GM12892 (cell line): Measurements from ENCODE around the gene SPATA2L. TPM values are rescaled to one million over a fixed set of nuclear protein-coding genes. Genes with fewer than 3 reads are reported as not detected.

Source experiments
- DNase-seq: peaks from one replicate; pipeline ENCODE4 v3.0.0; 2011; ENCODE audit not compliant: insufficient read length
- FAIRE-seq: peaks from 2 replicates; lab custom pipeline; 2011; peaks lifted over from hg19 to GRCh38; lab: Jason Lieb, UNC
- POLR2A ChIP-seq: IDR thresholded peaks from 2 replicates; pipeline ENCODE4 v1.6.1; 2011; ENCODE audit warnings: low read depth, low read length, control low read depth
- POLR2AphosphoS5 ChIP-seq: IDR thresholded peaks from 2 replicates; pipeline ENCODE4 v1.6.1; 2011; ENCODE audit warnings: low read depth, low read length, control low read depth
- TAF1 ChIP-seq: IDR thresholded peaks from 2 replicates; pipeline ENCODE4 v1.6.1; 2011; ENCODE audit warnings: low read depth, mild to moderate bottlenecking, control low read depth, low read length, borderline replicate concordance
- polyA plus RNA-seq: library from polyadenylated mRNA; unstranded; fragments of >200 nt; gene quantifications from one replicate; pipeline ENCODE4 v1.2.1, GENCODE V29; 2012; ENCODE audit warnings: missing spikeins, inconsistent platforms; ENCODE audit not compliant: missing spikeins

The SPATA2L gene, protein sequence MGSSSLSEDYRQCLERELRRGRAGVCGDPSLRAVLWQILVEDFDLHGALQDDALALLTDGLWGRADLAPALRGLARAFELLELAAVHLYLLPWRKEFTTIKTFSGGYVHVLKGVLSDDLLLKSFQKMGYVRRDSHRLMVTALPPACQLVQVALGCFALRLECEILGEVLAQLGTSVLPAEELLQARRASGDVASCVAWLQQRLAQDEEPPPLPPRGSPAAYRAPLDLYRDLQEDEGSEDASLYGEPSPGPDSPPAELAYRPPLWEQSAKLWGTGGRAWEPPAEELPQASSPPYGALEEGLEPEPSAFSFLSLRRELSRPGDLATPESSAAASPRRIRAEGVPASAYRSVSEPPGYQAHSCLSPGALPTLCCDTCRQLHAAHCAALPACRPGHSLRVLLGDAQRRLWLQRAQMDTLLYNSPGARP
- polyA plus RNA-seq = 1.1 TPM

GRCh38 chr16:89701425-89702406 is at the start of gene SPATA2L:
SPATA2L (minus strand) TSS chr16:89701705; CDS start chr16:89701232, 473 bp downstream.
- FAIRE-seq (peak; percentile 99), DNase-seq (peak; percentile 98)
- TF ChIP-seq POLR2A (peak; percentile 46; the same call in 1 of the 2 replicates), POLR2AphosphoS5 (no peak)

DNA sequence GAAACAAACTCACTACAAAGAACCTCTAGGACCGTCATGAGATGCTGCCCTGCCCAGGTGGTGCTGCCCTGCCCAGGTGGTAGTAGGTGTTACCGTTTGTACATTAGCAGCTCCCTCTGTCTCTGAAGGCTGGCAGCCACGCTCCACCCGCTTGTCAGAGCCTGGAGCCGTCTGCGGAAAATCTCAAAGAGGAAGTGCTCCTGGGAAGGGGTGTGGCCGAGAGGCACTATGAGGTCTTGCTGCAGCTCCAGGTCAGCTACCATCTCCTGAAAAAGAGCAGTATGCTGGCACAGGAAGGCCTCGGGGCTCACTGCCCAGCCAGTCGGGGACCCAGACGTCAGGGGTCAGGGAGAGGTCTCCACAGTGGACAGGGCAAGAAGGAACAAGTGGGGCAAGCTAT is 48.1 kb upstream of the SPATA2L start:
- DNase-seq (no peak), FAIRE-seq (no peak)
- TF ChIP-seq POLR2AphosphoS5 (no peak), TAF1 (no peak), POLR2A (no peak)

GRCh38 chr16:89748921-89749320 is 47.4 kb upstream of the SPATA2L start:
- DNase-seq = no peak
- FAIRE-seq = no peak
- TF ChIP-seq TAF1 (no peak), POLR2A (no peak), POLR2AphosphoS5 (no peak)

DNA sequence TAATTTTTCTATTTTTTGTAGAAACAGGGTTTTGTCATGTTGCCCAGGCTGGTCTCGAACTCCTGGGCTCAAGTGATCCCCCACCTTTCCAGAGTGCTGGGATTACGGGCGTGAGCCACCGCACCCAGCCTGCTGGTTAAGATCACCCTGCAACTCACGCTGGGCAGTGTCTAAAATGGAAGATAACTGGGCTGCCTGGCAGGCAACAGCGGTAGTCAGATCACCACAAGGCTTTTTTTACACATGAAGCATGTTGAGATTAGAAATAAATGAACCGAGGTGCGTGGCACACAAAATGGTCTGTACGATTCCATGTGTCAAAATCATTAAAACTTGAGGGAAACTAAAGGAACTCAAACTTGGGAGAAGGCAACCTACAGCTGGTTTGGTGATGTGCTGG is 46.6 kb upstream of the SPATA2L start:
- no peak for FAIRE-seq

GRCh38 chr16:89746043-89746442 is 44.5 kb upstream of the SPATA2L start:
- FAIRE-seq (no peak), DNase-seq (no peak)
- TF ChIP-seq POLR2A (no peak), POLR2AphosphoS5 (no peak), TAF1 (no peak)

More for the DNA sequence above, 46.6 kb upstream of the SPATA2L start:
- DNase-seq = no peak
- TF ChIP-seq POLR2AphosphoS5 = no peak

GRCh38 chr16:89744813-89745212 is 43.3 kb upstream of the SPATA2L start:
- no peak for FAIRE-seq
- TF ChIP-seq POLR2A (no peak), TAF1 (no peak), POLR2AphosphoS5 (no peak)
- no peak for DNase-seq

DNA sequence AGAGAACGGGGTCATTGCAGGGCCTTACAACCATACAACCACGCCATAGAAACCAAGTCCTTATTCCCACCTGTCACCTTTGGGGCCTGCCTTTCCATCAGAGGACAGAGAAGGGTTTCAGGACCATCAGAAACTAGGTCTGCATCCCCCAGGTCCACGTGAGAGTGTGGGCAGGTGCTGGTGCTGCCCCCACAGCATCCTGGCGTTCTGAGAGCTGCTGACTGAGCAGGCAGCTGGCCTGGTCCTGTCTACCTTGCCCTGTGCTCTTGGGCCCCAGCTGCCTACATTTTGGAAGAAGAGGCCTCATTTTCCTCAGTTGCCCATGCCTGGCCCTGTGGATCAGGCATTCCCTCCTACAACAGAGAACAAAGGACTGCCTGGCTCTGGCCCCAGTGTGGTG is 41.4 kb upstream of the SPATA2L start:
- DNase-seq (no peak), FAIRE-seq (no peak)
- peak; percentile 30; the same call in 1 of the 2 replicates for TF ChIP-seq POLR2A
- TF ChIP-seq POLR2AphosphoS5 = no peak

DNA sequence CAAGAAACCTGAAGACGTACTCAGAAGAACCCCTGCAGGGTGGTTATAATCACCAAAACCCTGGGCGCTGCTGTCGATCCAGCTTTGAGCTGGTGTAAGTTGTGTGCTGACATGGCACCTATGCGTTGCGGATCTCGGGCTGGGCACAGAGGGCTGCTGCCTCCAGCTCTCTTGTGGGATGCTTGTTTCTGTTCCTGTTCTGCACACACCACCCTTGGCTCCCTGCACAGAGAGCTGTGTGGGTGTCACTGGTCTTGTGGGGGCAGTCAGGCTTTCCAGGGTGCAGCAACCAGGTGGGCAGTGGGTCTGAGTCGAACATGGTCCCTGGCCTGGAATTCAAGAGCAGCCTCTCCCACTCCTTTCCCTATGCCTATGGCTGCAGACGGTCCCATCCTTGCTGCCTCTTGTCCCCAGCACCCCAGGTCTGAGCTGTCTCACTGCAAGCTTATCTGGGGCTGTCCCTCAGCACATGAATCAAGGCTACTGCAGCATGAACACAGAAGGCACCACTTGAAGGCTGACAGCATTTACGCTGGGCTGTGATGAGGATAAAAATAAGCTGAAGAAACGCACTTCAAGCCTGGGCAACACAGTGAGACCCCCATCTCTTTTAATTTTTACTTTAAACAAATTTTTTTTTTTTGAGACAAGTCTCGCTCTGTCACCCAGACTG is 40.0 kb upstream of the SPATA2L start:
- DNase-seq (no peak), FAIRE-seq (no peak)
- TF ChIP-seq TAF1 = no peak
- TF ChIP-seq POLR2A = no peak
- 0 out of 2 replicates have a peak, but pooled peaks have one; percentile 28 for TF ChIP-seq POLR2AphosphoS5

DNA sequence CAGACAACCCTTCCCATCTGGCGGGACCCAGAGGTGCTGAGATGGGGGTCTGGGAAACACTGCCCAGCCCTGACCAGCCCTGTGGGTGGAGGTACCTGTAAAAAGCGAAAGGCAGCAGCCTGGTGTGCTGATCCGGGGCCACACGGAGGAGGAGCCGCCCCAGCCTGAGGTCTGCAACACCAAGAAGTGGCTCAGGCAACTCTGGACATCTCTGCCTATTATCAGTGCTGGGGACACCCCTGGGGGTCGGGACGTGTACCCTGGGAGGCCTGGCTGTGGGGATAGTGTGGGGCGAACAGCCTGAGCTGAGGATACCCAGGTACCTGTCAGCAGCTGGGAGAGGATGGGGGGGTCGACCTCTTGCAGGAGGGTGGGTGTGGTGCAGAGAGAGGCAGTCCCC is 37.9 kb upstream of the SPATA2L start:
- no peak for TF ChIP-seq TAF1
- TF ChIP-seq POLR2A = no peak
- no peak for TF ChIP-seq POLR2AphosphoS5
- FAIRE-seq (no peak), DNase-seq (no peak)

DNA sequence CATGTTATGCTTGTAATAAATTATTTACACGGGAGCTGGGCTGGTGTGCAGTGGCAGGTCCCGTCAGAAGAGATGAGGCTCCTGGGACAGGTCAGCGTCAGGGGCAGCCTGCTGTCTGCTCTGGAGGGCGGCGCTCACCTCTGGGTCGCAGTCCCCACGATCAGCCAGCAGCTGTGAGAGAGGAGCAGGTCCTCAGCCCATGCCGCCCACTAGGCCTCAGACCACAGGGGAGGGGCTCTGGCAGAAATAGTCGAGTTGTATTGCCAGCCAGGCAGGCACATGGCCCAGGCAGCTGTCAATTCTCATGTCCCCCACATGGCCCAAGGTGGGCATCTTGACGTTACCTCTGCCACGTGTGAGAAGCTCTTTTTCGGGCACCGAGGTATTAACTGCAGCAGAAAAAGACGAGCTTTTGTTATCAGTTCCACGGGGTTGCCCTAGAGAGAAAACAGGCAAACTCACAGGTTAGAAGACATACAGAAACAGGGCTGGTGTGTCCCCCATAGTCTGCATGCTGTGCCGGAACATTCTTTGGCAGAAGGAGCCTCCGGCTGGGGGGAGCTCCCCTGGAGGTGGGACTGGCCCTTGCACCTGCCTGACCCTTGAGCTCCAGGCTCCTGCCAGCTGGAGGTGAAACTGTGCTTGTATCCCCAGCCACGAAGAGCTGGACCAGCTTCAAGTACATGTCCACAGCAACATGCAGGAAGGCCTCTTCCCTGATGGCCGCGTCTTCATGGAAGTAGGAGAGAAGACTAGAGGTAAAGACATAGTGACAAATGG is 37.2 kb upstream of the SPATA2L start:
- TF ChIP-seq TAF1 (no peak), POLR2AphosphoS5 (no peak), POLR2A (no peak)
- FAIRE-seq (no peak), DNase-seq (no peak)

DNA sequence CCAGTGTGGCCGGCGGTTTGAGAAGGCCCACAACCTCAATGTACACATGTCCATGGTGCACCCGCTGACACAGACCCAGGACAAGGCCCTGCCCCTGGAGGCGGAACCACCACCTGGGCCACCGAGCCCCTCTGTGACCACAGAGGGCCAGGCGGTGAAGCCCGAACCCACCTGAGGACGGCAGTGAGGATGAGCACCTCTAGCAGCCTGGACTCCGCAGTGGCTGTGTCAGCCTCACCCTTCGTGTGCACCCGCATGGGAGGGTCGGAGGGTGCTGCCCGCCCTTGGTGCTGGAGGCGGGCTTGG is 36.5 kb upstream of the SPATA2L start:
- no peak for FAIRE-seq

More for the DNA sequence above, 36.5 kb upstream of the SPATA2L start:
- TF ChIP-seq POLR2AphosphoS5 (no peak), TAF1 (no peak), POLR2A (peak; percentile 21; the same call in 1 of the 2 replicates)
- DNase-seq = no peak
